Prostate gland (tissue), 2 donors: ENCODE data around the gene COPG2.

Source experiments
- CTCF ChIP-seq, 4 experiments: fragments of 200-600 bp in 2 of 4; fragments of 450-650 bp in 2 of 4; sonication (generic) in 2 of 4; IDR thresholded peaks; 1 replicate in 3 of 4; 2 replicates in 1 of 4; pipeline ENCODE4 v1.5.1; 2016 to 2019; ENCODE audit warnings: antibody characterized with exemption in 4 of 4, mild to moderate bottlenecking in 2 of 4, moderate library complexity in 2 of 4
- POLR2A ChIP-seq: fragments of 450-650 bp; IDR thresholded peaks from one replicate; pipeline ENCODE4 v1.6.1; 2016; ENCODE audit warnings: antibody characterized with exemption, mild to moderate bottlenecking
- POLR2AphosphoS5 ChIP-seq: sonication (generic); formaldehyde crosslinking; IDR thresholded peaks from one replicate; pipeline ENCODE4 v1.6.1; 2017; ENCODE audit warnings: antibody characterized with exemption

- TF ChIP-seq CTCF (IDR thresholded peaks at IDR 0.05) (no peak), POLR2A (no peak), POLR2AphosphoS5 (no peak)
Measured at GRCh38 chr7:130479716-130480400, 188.7 kb downstream of the COPG2 start.
